Renal cortical epithelial cell (primary cell): ENCODE results near the gene C16orf46. TPM values are rescaled to one million over a fixed set of nuclear protein-coding genes. Genes with fewer than 3 reads are reported as not detected.
A peak's percentile ranks its signal among the peaks of the same experiment; 100 is the strongest.

Experiments used
- DNase-seq: peaks from one replicate; pipeline ENCODE4 v3.0.0-alpha.2; 2011; ENCODE audit warnings: low read depth
- total RNA-seq: library from RNA; depleted of rRNA; stranded (reverse); fragments of >200 nt; gene quantifications from 2 replicates; pipeline ENCODE4 v1.2.3, GENCODE V29; 2014

C16orf46 gene
- total RNA-seq, 1 donor from 2014 or later, result 3.7 TPM

DNA sequence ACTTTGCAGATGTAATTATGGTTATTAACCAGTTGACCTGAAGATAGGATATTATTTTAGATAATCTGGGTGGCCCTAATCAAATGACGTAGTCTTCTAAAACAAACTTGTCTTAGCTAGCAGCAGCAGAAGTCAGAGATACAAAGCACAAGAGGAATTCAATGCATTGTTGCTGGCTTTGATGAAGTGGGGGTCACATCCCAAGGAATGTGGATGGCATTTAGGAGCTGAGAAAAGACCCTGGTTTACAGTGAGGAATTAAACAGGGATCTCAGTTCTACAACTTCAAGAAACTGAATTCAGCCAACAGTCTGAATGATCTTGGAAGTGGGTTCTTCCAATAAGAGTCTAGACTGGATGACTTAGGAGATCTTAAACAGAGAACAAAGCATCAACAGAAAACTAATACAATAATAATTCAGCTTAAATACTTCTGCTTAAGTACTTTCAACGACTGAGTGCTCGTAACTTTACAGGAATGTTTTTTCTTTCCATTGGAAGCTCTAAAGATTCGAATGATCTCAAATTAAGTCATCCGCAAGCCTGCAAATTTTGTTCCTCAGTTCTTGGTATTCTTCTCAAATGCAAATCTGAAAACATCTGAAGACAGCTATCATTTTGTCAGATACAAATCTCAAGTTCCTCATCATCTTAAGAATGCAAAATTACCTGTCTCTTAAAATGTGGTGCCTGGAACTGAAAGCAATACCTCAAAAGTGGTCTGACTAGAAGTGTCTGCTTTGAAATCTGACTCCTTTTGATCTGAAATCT lies 3.3 kb downstream of the C16orf46 start:
- DNase-seq, result no peak

DNA sequence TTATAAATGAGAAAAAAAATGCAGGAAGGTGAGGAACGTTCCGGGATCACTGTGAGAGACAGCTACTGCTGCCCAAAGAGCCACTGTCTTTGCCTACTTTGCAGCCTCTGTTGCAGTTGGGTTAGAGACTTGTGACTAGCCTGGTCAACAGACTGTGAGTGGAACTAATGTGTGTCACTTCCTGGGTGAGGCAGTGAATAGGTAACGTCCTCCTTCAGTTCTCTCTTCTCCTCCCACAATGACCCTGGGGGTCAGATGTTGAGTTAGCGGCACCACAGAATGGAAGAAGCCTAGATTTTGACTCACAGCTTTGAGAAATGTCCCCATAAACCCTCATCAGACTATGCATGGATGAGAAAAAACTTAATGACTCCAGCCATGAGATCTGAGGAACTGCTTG lies 5.2 kb downstream of the C16orf46 start:
- DNase-seq, result peak; percentile 89

DNA sequence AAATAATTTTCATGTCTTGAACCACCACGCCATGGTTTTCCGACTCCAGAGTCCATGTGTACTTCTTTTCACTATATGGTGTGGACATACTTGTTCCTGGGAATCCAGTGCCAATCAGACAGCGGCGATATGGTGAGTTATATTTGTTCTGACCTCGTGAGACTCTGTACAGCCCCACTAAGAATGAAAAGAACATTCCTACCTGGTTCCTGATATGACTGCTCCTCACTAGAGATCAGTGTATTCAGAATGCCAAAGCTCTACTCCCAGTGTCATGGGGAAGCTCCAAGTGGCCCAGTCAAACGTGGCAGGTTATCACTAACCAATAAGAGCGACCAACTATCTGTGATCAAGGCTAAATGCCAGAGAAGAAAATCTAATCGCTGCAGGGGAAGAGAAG lies 6.1 kb downstream of the C16orf46 start:
- no peak for DNase-seq

- no peak for DNase-seq
These were observed 8.0 kb downstream of the C16orf46 start for GRCh38 chr16:81069063-81069462.

DNA sequence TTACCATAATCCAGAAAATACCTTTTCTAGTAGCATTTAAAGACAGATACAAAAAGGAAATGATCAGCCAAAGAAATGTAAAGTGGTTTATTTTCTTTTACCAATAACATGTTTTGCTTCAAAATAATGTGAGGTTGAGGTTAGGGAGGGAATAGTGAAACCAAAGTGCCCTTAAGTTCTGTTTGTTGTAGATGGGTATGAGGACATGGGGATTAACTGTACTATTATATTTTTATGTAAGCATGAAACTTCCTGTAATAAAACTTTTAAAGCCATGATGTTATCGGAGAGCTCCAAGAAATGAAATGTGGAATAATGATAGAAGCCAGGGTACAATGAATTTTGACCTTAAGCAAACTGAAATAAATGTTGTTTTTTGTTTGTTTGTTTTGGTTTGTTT lies 9.9 kb downstream of the C16orf46 start:
- DNase-seq, result no peak

- DNase-seq, result no peak
These were observed 10.4 kb downstream of the C16orf46 start for GRCh38 chr16:81066681-81067080.

- no peak for DNase-seq
These were observed 15.0 kb downstream of the C16orf46 start for GRCh38 chr16:81061871-81062608.

- no peak for DNase-seq
These were observed 15.8 kb downstream of the C16orf46 start for GRCh38 chr16:81061307-81061640.

DNA sequence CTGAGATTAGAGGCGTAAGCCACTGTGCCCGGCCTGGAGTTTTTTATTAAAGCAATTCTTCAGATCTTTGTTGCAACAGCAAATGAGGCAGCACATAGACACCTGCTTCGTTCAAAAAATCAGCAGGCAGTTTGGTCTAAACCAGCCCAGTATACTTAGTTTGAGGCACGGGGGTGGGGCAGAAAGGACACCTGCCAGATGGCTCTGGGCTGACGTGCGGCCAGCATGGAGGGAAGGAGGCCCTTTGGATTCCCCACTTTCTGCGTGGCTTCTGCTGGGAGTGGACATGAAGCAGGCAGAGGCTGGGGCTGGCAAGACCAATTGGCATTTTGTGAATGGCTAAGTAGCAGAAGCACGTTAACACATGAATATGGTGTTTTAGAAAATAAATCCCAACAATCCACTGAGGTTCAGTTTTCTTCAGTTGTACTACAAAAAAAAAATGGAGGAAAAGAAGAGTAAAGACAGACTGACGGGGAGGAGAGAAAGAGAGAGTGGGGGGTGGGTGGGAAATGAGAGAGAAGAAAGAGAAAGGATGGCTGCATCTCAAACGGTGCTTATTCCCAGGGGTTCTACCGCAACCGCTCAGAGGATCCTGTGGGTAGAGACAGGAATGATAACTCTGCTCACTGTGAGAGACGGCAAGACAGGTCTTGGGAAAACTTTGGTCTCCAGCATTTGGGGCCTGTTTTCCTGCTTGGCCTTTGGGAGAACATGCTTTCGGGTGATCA lies 16.3 kb downstream of the C16orf46 start:
- no peak for DNase-seq

DNA sequence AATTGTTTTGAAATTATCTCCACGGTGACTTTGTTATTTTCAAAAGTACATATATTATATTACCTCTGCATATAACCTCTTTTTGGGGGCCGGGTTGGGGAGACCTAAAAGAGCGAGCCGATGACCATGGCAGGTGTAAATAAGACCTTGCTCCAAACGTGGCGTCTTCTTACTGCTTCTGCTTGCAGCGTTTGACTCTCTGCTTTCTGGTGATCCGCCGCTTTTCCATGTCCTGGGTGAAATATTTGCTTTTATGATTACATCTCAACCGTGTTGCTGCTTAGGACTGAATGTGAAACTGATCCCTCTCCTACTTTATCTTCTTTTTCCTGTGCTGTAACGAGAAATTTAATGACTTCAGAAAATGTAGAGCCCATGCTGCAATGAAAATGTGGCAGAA lies 23.3 kb downstream of the C16orf46 start:
- no peak for DNase-seq

DNA sequence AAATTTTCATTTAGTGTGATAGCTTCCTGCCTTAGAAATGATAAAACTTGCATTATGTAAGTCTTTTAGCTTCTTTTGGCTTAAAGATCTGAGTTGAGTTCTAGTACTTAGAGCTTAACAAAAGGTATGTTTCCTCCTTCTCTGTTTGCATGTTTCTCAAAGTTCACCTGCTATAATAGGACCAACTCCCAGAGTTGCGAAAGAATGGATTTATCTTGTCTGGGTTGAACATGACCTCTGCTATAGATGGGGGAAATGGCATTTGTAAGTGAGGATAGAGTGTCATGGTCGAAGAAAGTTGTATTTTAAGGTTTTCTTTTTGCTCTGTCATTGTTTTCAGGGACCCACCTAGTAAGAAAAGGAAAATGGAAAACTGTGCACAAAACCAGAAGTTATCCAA lies 34.2 kb downstream of the C16orf46 start:
- no peak for DNase-seq

- no peak for DNase-seq
These were observed 35.3 kb downstream of the C16orf46 start for GRCh38 chr16:81041696-81042095.

- no peak for DNase-seq
These were observed 36.2 kb downstream of the C16orf46 start for GRCh38 chr16:81040842-81041241.

DNA sequence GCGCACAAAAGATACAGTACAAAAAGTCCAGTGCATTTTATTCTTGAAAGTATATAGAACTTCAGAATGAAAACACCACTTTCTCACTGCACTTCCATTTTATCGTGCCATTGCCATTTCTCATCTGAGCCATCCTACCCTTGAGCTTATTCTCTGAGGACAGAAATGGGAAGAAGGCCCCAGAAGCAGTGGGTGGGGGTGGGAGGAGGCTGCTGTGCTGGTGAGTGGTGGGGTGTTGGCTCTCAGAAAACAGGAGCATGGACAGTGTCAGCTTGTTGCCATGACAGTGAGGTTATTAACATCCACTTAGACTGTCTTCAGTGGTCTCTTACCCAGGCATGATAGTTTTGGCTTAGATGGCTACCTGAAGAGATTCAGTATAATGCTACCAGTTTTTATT lies 36.9 kb downstream of the C16orf46 start:
- DNase-seq, result no peak

GRCh38 chr16:81036751-81037350 lies 40.2 kb downstream of the C16orf46 start:
- no peak for DNase-seq

GRCh38 chr16:81035975-81036750 lies 40.9 kb downstream of the C16orf46 start:
- DNase-seq, result peak; percentile 7

GRCh38 chr16:81035398-81035974 lies 41.6 kb downstream of the C16orf46 start, which contains the start of gene ATMIN:
ATMIN (plus strand) TSS chr16:81035842; CDS start chr16:81035871, 29 bp downstream.
- peak; percentile 63 for DNase-seq

DNA sequence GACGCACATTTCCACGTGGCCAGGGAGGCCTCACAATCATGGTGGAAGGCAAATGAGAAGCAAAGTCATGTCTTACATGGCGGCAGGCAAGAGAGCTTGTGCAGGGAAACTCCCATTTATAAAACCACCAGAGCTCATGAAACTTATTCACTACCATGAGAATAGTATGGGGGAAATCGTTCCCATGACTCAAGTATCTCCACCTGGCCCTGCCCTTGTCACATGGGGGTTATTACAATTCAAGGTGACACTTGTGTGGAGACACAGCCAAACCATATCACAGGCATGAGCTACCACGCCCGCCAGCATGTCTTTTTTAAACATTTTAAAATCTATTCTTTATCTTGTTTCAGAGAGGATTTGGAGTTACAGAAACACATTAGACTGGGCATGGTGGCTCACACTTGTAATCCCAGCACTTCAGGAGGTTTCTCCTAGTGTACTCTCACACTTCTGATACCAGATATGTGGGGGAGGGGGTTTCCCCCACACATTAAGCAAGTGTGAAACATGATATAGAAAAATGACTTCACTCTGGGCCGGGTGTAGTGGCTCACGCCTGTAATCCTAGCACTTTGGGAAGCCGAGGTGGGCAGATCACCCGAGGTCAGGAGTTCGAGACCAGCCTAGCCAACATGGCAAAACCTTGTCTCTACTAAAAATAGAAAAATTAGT lies 47.0 kb downstream of the C16orf46 start:
- no peak for DNase-seq

DNA sequence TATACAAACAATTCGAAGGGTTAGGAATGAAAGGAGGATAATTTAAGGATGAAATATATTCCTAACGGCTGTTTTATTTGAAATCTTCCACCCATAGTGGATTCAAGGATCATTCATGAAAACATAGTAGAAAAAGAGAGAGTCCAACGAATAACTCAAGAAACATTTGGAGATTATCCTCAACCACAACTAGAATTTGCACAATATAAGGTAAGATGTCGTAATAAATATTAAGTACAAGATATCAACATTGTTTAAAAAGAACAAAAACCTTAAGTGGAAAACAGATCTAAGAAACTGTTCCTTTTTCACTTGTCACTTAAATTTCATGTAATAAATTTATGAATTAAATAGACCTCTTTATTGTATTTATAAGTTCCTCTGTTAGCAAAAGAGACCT lies 50.6 kb downstream of the C16orf46 start:
- DNase-seq, result no peak

- no peak for DNase-seq
These were observed 58.5 kb downstream of the C16orf46 start for GRCh38 chr16:81018496-81018895.

DNA sequence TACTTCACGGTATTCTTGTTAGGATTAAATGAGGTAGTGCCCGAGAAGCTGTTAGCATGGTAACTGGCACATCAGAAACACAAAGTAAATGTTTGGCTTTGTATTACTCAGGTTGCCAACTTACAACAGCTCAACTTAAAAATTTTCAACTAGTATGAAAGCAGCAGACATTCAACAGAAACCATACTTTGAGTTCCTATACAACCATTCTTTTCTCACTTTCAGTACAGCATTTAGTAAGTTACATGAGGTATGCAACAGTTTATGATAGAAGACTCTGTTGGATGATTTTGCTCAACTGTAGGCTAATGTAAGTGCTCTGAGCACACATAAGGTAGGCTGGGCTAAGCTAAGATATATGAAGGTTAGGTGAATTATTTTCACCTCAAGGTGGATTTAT lies 62.4 kb downstream of the C16orf46 start:
- DNase-seq, result no peak
